Ishikawa (cell line): ENCODE results near the gene TMEM235.

Source experiments
- CEBPB ChIP-seq: IDR thresholded peaks from 2 replicates; pipeline ENCODE4 v1.6.1; 2012
- CREB1 ChIP-seq: IDR thresholded peaks from 2 replicates; pipeline ENCODE4 v1.6.1; 2012; ENCODE audit warnings: low read depth
- EGR1 ChIP-seq: IDR thresholded peaks from 2 replicates; pipeline ENCODE4 v1.6.1; 2012
- EP300 ChIP-seq: IDR thresholded peaks from 2 replicates; pipeline ENCODE4 v1.6.1; 2012; ENCODE audit warnings: borderline replicate concordance
- FOXM1 ChIP-seq: IDR thresholded peaks from 2 replicates; pipeline ENCODE4 v1.6.1; 2012; ENCODE audit warnings: low read depth, borderline replicate concordance
- NFIC ChIP-seq: IDR thresholded peaks from 2 replicates; pipeline ENCODE4 v1.6.1; 2012
- RAD21 ChIP-seq: IDR thresholded peaks from 2 replicates; pipeline ENCODE4 v1.6.1; 2012; ENCODE audit warnings: low read depth
- TAF1 ChIP-seq: IDR thresholded peaks from 2 replicates; pipeline ENCODE4 v1.6.1; 2012; ENCODE audit warnings: low read depth, mild to moderate bottlenecking
- TCF12 ChIP-seq: IDR thresholded peaks from 2 replicates; pipeline ENCODE4 v1.6.1; 2012; ENCODE audit warnings: low read depth
- TEAD4 ChIP-seq: IDR thresholded peaks from 2 replicates; pipeline ENCODE4 v1.6.1; 2012
- YY1 ChIP-seq: IDR thresholded peaks from 2 replicates; pipeline ENCODE4 v1.6.1; 2012; ENCODE audit warnings: low read depth
- ZBTB7A ChIP-seq: IDR thresholded peaks from 2 replicates; pipeline ENCODE4 v1.6.1; 2012; ENCODE audit warnings: low read depth
- TF ChIP-seq, protein P1 (sequence below): IDR thresholded peaks from 2 replicates; pipeline ENCODE4 v1.6.1; 2012
- TF ChIP-seq, protein P2 (sequence below): IDR thresholded peaks from 2 replicates; pipeline ENCODE4 v1.6.1; 2012; ENCODE audit warnings: low read depth, mild to moderate bottlenecking
- TF ChIP-seq, protein P3 (sequence below): IDR thresholded peaks from 2 replicates; pipeline ENCODE4 v1.6.1; 2012

TMEM235 gene

DNA sequence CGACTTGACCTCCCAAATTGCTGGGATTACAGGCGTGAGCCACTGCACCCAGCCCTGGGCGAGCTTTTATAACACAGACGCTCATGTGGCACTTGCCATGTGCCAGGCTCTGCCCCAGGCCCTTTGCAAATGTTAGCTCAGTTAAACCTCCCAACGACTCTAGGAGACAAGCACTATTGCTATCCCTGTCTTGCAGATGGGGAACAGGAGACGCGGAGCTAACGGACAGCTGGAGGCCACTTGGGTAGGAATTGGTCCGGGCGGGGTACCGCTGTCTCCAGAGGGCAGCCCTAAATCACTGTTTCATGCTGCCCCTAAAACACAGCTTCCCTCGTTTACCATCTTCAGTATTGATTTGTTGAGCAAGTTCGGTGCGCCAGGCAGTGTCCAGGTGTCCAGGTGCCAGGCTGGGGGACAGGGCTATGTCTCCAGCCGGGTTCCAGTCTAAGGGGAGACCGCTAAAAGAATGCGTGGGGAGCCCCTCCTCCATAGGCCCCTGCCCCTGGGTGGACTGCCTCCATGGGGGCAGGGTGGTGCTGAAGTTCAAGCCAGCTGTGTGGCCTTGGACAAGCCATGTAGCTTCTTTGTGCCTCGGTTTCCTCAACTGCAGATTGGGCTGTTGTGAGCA lies 23.7 kb downstream of the TMEM235 start:
- no peak for TF ChIP-seq CEBPB
- no peak for TF ChIP-seq TAF1
- no peak for TF ChIP-seq EGR1
- no peak for TF ChIP-seq TCF12
- TF ChIP-seq, protein P1, sequence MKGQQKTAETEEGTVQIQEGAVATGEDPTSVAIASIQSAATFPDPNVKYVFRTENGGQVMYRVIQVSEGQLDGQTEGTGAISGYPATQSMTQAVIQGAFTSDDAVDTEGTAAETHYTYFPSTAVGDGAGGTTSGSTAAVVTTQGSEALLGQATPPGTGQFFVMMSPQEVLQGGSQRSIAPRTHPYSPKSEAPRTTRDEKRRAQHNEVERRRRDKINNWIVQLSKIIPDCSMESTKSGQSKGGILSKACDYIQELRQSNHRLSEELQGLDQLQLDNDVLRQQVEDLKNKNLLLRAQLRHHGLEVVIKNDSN = no peak
- TF ChIP-seq YY1 = no peak
- TF ChIP-seq CREB1 = no peak
- no peak for TF ChIP-seq FOXM1
- TF ChIP-seq, protein P2, sequence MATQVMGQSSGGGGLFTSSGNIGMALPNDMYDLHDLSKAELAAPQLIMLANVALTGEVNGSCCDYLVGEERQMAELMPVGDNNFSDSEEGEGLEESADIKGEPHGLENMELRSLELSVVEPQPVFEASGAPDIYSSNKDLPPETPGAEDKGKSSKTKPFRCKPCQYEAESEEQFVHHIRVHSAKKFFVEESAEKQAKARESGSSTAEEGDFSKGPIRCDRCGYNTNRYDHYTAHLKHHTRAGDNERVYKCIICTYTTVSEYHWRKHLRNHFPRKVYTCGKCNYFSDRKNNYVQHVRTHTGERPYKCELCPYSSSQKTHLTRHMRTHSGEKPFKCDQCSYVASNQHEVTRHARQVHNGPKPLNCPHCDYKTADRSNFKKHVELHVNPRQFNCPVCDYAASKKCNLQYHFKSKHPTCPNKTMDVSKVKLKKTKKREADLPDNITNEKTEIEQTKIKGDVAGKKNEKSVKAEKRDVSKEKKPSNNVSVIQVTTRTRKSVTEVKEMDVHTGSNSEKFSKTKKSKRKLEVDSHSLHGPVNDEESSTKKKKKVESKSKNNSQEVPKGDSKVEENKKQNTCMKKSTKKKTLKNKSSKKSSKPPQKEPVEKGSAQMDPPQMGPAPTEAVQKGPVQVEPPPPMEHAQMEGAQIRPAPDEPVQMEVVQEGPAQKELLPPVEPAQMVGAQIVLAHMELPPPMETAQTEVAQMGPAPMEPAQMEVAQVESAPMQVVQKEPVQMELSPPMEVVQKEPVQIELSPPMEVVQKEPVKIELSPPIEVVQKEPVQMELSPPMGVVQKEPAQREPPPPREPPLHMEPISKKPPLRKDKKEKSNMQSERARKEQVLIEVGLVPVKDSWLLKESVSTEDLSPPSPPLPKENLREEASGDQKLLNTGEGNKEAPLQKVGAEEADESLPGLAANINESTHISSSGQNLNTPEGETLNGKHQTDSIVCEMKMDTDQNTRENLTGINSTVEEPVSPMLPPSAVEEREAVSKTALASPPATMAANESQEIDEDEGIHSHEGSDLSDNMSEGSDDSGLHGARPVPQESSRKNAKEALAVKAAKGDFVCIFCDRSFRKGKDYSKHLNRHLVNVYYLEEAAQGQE = no peak
- no peak for TF ChIP-seq TEAD4
- TF ChIP-seq, protein P3, sequence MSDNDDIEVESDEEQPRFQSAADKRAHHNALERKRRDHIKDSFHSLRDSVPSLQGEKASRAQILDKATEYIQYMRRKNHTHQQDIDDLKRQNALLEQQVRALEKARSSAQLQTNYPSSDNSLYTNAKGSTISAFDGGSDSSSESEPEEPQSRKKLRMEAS = no peak
- TF ChIP-seq NFIC = no peak
- no peak for TF ChIP-seq EP300
- no peak for TF ChIP-seq ZBTB7A
- TF ChIP-seq RAD21 = no peak

DNA sequence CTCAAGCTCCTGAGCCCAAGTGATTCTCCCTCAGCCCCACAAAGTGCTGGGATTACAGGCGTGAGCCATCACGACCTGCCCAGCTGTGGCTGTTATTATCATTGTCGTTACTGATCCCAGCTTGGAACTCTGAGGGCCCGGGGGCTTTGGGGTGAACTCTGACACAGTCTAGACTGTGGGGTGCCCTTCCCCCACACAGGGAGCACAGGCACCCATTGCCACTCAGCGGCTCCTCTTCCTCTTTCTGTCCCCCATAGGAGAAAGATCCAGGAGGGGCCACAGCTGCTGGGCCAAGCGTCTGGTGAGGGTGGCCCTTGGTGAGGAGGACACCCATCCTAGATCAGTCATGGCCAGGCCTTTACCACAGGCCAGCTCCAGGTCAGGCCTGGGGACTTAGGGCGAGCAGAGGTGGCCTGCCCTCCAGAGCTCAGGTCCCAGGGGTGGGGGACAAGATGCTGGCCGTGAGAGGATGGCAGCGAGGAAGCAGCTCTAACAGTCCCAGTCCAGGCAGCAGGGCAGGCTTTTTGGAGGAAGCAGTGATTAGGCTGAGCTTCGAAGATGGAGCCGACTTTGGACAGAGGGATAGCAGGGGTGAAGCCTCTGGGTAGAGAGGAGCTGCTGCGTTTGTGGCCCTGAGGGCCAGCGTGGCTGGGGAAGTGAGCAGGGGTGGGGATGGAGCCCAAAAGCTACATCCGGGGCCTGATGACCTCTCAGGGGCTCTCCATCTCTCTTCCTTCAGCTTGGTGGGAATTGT lies 24.7 kb downstream of the TMEM235 start:
- TF ChIP-seq NFIC (no peak), EP300 (no peak), TAF1 (no peak), EGR1 (no peak), ZBTB7A (no peak), TEAD4 (no peak), RAD21 (no peak), FOXM1 (no peak), CREB1 (no peak), CEBPB (no peak)
- TF ChIP-seq, protein P1 = no peak
- TF ChIP-seq, protein P3 = no peak

DNA sequence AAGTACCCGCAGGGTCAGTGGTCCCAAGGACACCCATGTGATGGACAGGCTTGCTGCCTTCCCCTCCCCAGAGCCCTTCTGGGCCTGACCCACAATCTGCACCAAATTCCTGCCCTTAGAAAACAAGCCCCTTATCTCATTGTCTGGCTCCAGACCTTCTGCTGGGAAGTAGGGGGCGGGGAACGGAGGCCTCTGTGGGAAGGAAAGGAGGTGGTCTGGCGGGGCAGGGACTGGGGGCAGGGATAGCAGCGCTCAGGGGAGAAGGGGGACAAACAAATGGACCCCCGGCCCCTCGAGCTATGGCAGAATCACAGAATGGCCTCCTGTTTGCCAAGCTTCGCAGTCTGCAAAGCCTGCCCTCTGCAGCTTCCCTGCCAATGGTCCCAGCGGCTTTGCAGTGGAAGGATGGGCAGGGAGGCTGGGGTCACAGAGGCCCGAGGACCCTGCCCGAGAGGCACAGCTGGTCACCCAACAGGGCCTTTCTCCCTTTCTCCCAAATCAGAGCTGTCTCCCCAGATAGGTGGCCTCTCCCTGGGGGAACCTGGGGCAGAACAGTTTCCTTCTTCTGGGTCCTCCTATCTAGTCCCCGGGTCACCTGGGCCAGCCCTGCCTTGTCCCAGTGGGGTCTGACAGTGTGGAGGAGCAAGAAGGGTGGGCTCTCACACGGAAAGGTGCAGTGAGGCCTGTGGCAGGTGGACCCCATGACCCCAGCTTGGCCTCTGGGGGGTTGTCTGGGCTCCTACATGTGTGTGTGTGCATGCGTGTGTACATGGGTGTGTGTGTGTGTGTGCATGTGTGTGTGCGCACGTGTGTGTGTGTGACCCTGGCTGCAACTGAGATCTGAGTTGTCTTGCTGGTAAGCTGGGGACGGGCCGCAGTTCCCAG lies 25.5 kb downstream of the TMEM235 start:
- TF ChIP-seq, protein P1 = no peak
- TF ChIP-seq FOXM1 (no peak), TAF1 (no peak), RAD21 (no peak), NFIC (no peak), CREB1 (no peak)
- TF ChIP-seq, protein P2 = no peak

DNA sequence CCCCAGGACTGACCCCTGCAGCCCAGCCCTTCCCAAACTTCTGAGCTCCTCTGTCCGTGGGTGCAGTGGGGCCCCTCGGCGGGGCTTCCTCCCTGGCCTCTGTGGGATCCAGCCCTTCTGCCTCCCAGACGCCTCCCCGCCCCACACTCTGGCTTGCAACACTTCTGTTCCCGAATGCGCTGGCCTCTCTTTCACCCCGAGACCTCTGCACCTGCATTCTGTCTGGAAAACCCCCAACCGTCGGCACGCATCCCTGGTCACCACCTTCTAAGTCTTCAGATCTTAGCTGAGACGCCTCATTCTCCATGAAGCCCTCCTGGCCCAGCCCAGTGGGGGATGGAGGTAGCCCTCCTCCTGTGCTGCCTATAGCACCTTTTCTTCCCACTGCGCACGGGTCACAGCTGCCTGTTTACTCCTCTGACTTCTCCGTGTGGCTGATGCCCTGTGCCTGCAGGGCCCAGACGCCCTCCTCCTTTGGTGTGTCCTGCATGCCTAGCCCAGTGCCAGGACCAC lies 26.4 kb downstream of the TMEM235 start:
- TF ChIP-seq EGR1 (no peak), ZBTB7A (no peak), RAD21 (no peak), CREB1 (no peak), NFIC (no peak), EP300 (no peak), TEAD4 (no peak), FOXM1 (no peak), YY1 (no peak), TCF12 (no peak), CEBPB (no peak)
- TF ChIP-seq, protein P1 = no peak
- TF ChIP-seq, protein P2 = no peak
